A549 (cell line): Measurements from ENCODE around the gene DPEP1.

Experiments used
- CTCF ChIP-seq: fragments of >200 bp; sonication (Bioruptor Twin); formaldehyde crosslinking; IDR thresholded peaks from 3 replicates; pipeline ENCODE4 v1.5.1; 2016
- POLR2A ChIP-seq: IDR thresholded peaks from 2 replicates; pipeline ENCODE4 v1.6.1; 2012; ENCODE audit warnings: mild to moderate bottlenecking, low read length
- RCOR1 ChIP-seq: fragments of 150-350 bp; IDR thresholded peaks from 2 replicates; pipeline ENCODE4 v1.6.1; 2014; ENCODE audit warnings: antibody characterized with exemption, low read length, low read depth
- ZNF302 ChIP-seq: fragments of 250-450 bp; sonication (Bioruptor Pico); IDR thresholded peaks from 2 replicates; pipeline ENCODE4 v1.9.0; 2021; ENCODE audit warnings: inconsistent platforms, mild to moderate bottlenecking, moderate library complexity

GRCh38 chr16:89576153-89577054, 37.0 kb upstream of the DPEP1 start:
- TF ChIP-seq ZNF302 (CRISPR knock-in tag) (no peak), CTCF (no peak), RCOR1 (no peak), POLR2A (no peak)
